ENCODE data around the gene GSTP1. TPM values are rescaled to one million over a fixed set of nuclear protein-coding genes. Genes with fewer than 3 reads are reported as not detected.
A peak's percentile ranks its signal among the peaks of the same experiment; 100 is the strongest.
"Not testable (repeated sequence)": the region's sequence is repeated elsewhere in the genome, so short reads cannot be mapped to it uniquely, and the experiment has no call there.

The GSTP1 gene
- total RNA-seq, 1 donor from 2014 or later, result 293 TPM

DNA sequence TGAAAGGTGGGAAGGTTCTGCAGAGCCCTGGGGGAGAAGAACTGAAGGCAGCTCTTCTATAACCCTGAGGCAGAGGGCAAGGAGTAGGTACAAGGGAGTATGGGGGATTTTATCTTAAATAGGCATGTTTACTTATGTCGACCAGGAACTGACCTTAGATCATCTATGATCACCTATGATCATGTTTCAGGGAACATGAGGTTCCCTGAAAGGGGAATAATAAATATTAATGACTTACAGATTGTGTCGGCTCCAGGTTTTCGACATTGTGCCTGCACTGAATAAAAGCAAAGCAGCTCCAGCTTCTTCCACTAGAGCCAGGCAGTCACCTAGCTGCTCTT is 9.9 kb downstream of the GSTP1 start:
- Histone ChIP-seq H3K36me3 (ENCODE audit: control insufficient read depth in 3 of 3, insufficient read depth in 3 of 3, low read length in 3 of 3) (peaks cover 0 to 3% (median 0%) of the 10 kb centered on the region in 3 donors), H3K4me3 (ENCODE audit: low read length in 3 of 3) (no peak overlapping the region), H3K9me3 (ENCODE audit: control insufficient read depth in 3 of 3, low read length in 3 of 3) (no peaks in the 10 kb centered on the region), H3K27ac (ENCODE audit: low read depth, low read length) (no peak overlapping the region), H3K4me1 (ENCODE audit: control insufficient read depth in 3 of 3, insufficient read depth in 3 of 3, low read length in 3 of 3) (no peaks in the 10 kb centered on the region), H3K9ac (ENCODE audit: low read depth in 1 of 3, low read length in 3 of 3) (no peak overlapping the region), H3K27me3 (ENCODE audit: control insufficient read depth in 3 of 3, insufficient read depth in 3 of 3, low read length in 3 of 3) (no peaks in the 10 kb centered on the region)

- H3K9ac ChIP-seq (ENCODE audit: low read depth in 1 of 3, low read length in 3 of 3), result no peak overlapping the region
- no peaks in the 10 kb centered on the region for H3K4me1 ChIP-seq (ENCODE audit: control insufficient read depth in 3 of 3, insufficient read depth in 3 of 3, low read length in 3 of 3)
- H3K4me3 ChIP-seq (ENCODE audit: low read length in 3 of 3), result no peak overlapping the region
- H3K27ac ChIP-seq (ENCODE audit: low read depth, low read length), result no peak overlapping the region
- H3K27me3 ChIP-seq (ENCODE audit: control insufficient read depth in 3 of 3, insufficient read depth in 3 of 3, low read length in 3 of 3), result no peaks in the 10 kb centered on the region
- no peaks in the 10 kb centered on the region for H3K36me3 ChIP-seq (ENCODE audit: control insufficient read depth in 3 of 3, insufficient read depth in 3 of 3, low read length in 3 of 3)
- H3K9me3 ChIP-seq (ENCODE audit: control insufficient read depth in 3 of 3, low read length in 3 of 3), result no peaks in the 10 kb centered on the region
These were observed 10.9 kb downstream of the GSTP1 start for GRCh38 chr11:67594480-67594879.

DNA sequence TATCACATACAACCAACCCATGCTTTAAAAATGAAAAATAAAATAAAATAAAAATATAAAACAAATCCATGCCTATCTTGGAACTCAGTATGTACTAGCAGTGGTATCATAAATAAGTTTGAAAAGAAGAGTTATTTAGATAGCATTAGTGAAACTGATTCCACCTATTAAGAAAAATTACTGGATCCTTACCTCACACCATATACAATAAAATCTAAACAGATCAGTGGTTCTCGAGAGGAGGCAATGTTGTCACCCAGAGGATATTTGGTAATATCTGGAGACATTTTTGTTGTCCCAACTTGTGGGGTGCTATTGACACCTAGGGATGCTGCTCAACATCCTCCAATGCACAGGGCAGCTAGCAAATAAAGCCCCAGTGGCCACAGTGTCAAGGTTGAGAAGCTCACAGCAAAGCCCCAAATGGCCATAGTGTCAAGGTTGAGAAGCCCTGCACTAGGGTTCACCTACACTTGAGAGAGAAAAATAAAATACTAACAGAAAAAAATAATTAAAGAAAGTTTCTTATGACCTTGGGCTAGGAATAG is 13.2 kb downstream of the GSTP1 start:
- Histone ChIP-seq H3K36me3 (ENCODE audit: control insufficient read depth in 3 of 3, insufficient read depth in 3 of 3, low read length in 3 of 3) (no peaks in the 10 kb centered on the region), H3K9ac (ENCODE audit: low read depth in 1 of 3, low read length in 3 of 3) (no peak overlapping the region), H3K9me3 (ENCODE audit: control insufficient read depth in 3 of 3, low read length in 3 of 3) (no peaks in the 10 kb centered on the region), H3K27ac (ENCODE audit: low read depth, low read length) (no peak overlapping the region), H3K27me3 (ENCODE audit: control insufficient read depth in 3 of 3, insufficient read depth in 3 of 3, low read length in 3 of 3) (peaks cover 0 to 6% (median 3%) of the 10 kb centered on the region in 3 donors), H3K4me1 (ENCODE audit: control insufficient read depth in 3 of 3, insufficient read depth in 3 of 3, low read length in 3 of 3) (no peaks in the 10 kb centered on the region), H3K4me3 (ENCODE audit: low read length in 3 of 3) (no peak overlapping the region)

- H3K36me3 ChIP-seq (ENCODE audit: control insufficient read depth in 3 of 3, insufficient read depth in 3 of 3, low read length in 3 of 3); H3K27me3 ChIP-seq (ENCODE audit: control insufficient read depth in 3 of 3, insufficient read depth in 3 of 3, low read length in 3 of 3); H3K27ac ChIP-seq (ENCODE audit: low read depth, low read length); H3K9ac ChIP-seq (ENCODE audit: low read depth in 1 of 3, low read length in 3 of 3); H3K9me3 ChIP-seq (ENCODE audit: control insufficient read depth in 3 of 3, low read length in 3 of 3); H3K4me1 ChIP-seq (ENCODE audit: control insufficient read depth in 3 of 3, insufficient read depth in 3 of 3, low read length in 3 of 3); H3K4me3 ChIP-seq (ENCODE audit: low read length in 3 of 3): not testable (repeated sequence)
These were observed 13.8 kb downstream of the GSTP1 start for GRCh38 chr11:67597458-67597857.

DNA sequence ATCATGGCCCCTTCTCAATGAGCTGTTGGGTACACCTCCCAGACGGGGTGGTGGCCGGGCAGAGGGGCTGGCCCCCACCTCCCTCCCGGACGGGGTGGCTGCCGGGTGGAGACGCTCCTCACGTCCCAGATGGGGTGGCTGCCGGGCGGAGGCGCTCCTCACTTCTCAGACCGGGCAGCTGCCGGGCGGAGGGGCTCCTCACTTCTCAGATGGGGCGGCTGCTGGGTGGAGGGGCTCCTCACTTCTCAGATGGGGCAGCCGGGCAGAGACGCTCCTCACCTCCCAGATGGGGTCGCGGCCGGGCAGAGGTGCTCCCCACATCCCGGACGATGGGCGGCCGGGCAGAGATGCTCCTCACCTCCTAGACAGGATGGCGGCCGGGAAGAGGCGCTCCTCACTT is 14.4 kb downstream of the GSTP1 start:
- H3K9me3 ChIP-seq (ENCODE audit: control insufficient read depth in 3 of 3, low read length in 3 of 3); H3K4me3 ChIP-seq (ENCODE audit: low read length in 3 of 3); H3K4me1 ChIP-seq (ENCODE audit: control insufficient read depth in 3 of 3, insufficient read depth in 3 of 3, low read length in 3 of 3); H3K36me3 ChIP-seq (ENCODE audit: control insufficient read depth in 3 of 3, insufficient read depth in 3 of 3, low read length in 3 of 3); H3K27ac ChIP-seq (ENCODE audit: low read depth, low read length); H3K27me3 ChIP-seq (ENCODE audit: control insufficient read depth in 3 of 3, insufficient read depth in 3 of 3, low read length in 3 of 3); H3K9ac ChIP-seq (ENCODE audit: low read depth in 1 of 3, low read length in 3 of 3): not testable (repeated sequence)

GRCh38 chr11:67599149-67599548 is 15.5 kb downstream of the GSTP1 start:
- H3K4me1 ChIP-seq (ENCODE audit: control insufficient read depth in 3 of 3, insufficient read depth in 3 of 3, low read length in 3 of 3), result no peaks in the 10 kb centered on the region
- H3K9me3 ChIP-seq (ENCODE audit: control insufficient read depth in 3 of 3, low read length in 3 of 3), result no peaks in the 10 kb centered on the region
- no peak overlapping the region for H3K27ac ChIP-seq (ENCODE audit: low read depth, low read length)
- no peak overlapping the region for H3K9ac ChIP-seq (ENCODE audit: low read depth in 1 of 3, low read length in 3 of 3)
- no peak overlapping the region for H3K4me3 ChIP-seq (ENCODE audit: low read length in 3 of 3)
- peaks cover 0 to 6% (median 3%) of the 10 kb centered on the region in 3 donors for H3K27me3 ChIP-seq (ENCODE audit: control insufficient read depth in 3 of 3, insufficient read depth in 3 of 3, low read length in 3 of 3)
- H3K36me3 ChIP-seq (ENCODE audit: control insufficient read depth in 3 of 3, insufficient read depth in 3 of 3, low read length in 3 of 3), result no peaks in the 10 kb centered on the region

DNA sequence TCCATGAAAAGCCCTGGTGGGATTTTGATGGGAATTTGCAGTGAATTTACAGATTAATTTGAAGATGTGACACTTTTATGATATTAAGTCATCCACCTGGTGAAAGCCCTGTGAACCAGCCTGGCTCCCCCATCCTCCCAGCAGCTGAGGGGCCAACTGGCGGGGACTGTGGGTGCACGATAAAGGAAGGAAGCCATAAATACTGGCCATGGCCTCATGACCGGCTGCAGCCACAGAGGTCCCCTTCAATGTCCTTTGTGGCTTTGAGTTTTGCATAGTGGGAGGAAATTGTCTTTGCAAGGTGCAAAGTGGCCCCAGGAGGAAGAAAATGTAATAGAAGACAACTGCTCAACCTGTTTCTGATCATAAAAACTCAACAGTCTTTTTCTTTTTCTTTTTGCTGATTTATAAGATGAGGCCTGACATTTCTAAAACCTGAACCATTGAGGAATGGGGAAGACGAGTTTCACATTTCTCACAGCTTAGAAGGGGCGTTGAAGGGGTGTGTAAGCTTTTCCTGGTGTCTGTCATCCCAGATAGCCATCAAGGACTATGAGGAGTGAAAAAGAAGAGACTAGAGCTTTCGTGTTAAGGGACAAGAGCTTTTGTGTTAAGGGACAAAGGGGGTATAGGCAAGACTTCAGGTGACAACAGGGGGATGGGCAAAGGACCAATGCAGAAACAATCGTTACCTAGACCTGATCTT is 16.9 kb downstream of the GSTP1 start:
- no peak overlapping the region for H3K9ac ChIP-seq (ENCODE audit: low read depth in 1 of 3, low read length in 3 of 3)
- H3K27me3 ChIP-seq (ENCODE audit: control insufficient read depth in 3 of 3, insufficient read depth in 3 of 3, low read length in 3 of 3), result peaks cover 0 to 6% (median 3%) of the 10 kb centered on the region in 3 donors
- peaks cover 0 to 10% (median 4%) of the 10 kb centered on the region in 3 donors for H3K4me1 ChIP-seq (ENCODE audit: control insufficient read depth in 3 of 3, insufficient read depth in 3 of 3, low read length in 3 of 3)
- no peak overlapping the region for H3K4me3 ChIP-seq (ENCODE audit: low read length in 3 of 3)
- no peaks in the 10 kb centered on the region for H3K36me3 ChIP-seq (ENCODE audit: control insufficient read depth in 3 of 3, insufficient read depth in 3 of 3, low read length in 3 of 3)
- H3K9me3 ChIP-seq (ENCODE audit: control insufficient read depth in 3 of 3, low read length in 3 of 3), result no peaks in the 10 kb centered on the region
- no peak overlapping the region for H3K27ac ChIP-seq (ENCODE audit: low read depth, low read length)

DNA sequence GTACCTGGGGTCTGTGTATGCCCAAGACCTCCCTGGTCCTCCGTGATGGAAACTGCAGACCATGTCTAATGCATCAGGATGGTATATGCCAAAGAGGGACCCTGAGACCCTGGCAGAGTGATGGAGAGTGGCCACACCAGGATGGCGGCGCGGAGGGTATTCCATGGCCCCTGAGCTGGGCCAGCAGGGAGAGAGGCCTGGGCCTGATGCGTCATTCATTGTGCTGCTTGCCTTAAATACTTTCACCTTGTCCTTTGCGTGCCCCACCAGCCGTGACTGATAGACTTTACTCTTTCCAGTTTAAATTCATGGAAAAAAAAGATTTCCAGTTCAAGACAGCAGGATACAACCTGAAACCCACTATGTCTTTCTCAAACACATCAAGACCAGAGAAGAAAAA is 17.5 kb downstream of the GSTP1 start:
- Histone ChIP-seq H3K4me1 (ENCODE audit: control insufficient read depth in 3 of 3, insufficient read depth in 3 of 3, low read length in 3 of 3) (peaks cover 4 to 16% (median 10%) of the 10 kb centered on the region in 3 donors), H3K36me3 (ENCODE audit: control insufficient read depth in 3 of 3, insufficient read depth in 3 of 3, low read length in 3 of 3) (no peaks in the 10 kb centered on the region), H3K27ac (ENCODE audit: low read depth, low read length) (no peak overlapping the region), H3K9me3 (ENCODE audit: control insufficient read depth in 3 of 3, low read length in 3 of 3) (no peaks in the 10 kb centered on the region), H3K27me3 (ENCODE audit: control insufficient read depth in 3 of 3, insufficient read depth in 3 of 3, low read length in 3 of 3) (peaks cover 0 to 6% (median 3%) of the 10 kb centered on the region in 3 donors), H3K9ac (ENCODE audit: low read depth in 1 of 3, low read length in 3 of 3) (no peak overlapping the region), H3K4me3 (ENCODE audit: low read length in 3 of 3) (no peak overlapping the region)

GRCh38 chr11:67604119-67604518 is 20.5 kb downstream of the GSTP1 start:
- not testable (repeated sequence) for H3K9me3 ChIP-seq (ENCODE audit: control insufficient read depth in 3 of 3, low read length in 3 of 3); H3K4me3 ChIP-seq (ENCODE audit: low read length in 3 of 3); H3K27me3 ChIP-seq (ENCODE audit: control insufficient read depth in 3 of 3, insufficient read depth in 3 of 3, low read length in 3 of 3); H3K9ac ChIP-seq (ENCODE audit: low read depth in 1 of 3, low read length in 3 of 3); H3K27ac ChIP-seq (ENCODE audit: low read depth, low read length)
- Histone ChIP-seq H3K4me1 (ENCODE audit: control insufficient read depth in 3 of 3, insufficient read depth in 3 of 3, low read length in 3 of 3) (peaks cover 24 to 35% (median 29%) of the 10 kb centered on the region in 3 donors), H3K36me3 (ENCODE audit: control insufficient read depth in 3 of 3, insufficient read depth in 3 of 3, low read length in 3 of 3) (peaks cover 9 to 11% (median 10%) of the 10 kb centered on the region in 3 donors)

DNA sequence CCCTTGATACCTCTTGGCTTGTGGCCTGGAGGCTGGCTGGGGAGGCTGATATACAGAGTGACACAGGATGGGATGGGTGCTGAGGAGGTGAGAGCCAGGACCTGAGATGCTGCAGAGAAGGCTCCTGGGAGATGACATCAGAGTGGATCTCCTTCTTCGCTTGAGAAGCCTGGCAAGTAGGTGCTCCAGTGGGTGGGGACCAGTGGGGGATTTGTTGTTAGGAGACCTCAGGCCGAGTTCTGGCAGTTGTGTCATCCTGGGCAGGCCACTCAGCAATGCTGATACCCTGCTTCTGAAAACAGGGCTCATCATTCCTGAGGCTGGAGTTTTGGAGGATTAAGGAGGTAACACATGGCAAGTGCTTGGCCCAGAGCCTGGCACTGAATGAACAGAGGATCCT is 21.2 kb downstream of the GSTP1 start:
- peaks cover 0 to 6% (median 3%) of the 10 kb centered on the region in 3 donors for H3K27me3 ChIP-seq (ENCODE audit: control insufficient read depth in 3 of 3, insufficient read depth in 3 of 3, low read length in 3 of 3)
- H3K27ac ChIP-seq (ENCODE audit: low read depth, low read length), result no peak overlapping the region

More for the DNA sequence above, 21.2 kb downstream of the GSTP1 start:
- Histone ChIP-seq H3K36me3 (ENCODE audit: control insufficient read depth in 3 of 3, insufficient read depth in 3 of 3, low read length in 3 of 3) (peaks cover 15 to 17% (median 15%) of the 10 kb centered on the region in 3 donors), H3K9ac (ENCODE audit: low read depth in 1 of 3, low read length in 3 of 3) (peak overlapping the region in 1 of 3 donors; percentile 45), H3K9me3 (ENCODE audit: control insufficient read depth in 3 of 3, low read length in 3 of 3) (no peaks in the 10 kb centered on the region), H3K4me3 (ENCODE audit: low read length in 3 of 3) (no peak overlapping the region), H3K4me1 (ENCODE audit: control insufficient read depth in 3 of 3, insufficient read depth in 3 of 3, low read length in 3 of 3) (peaks cover 26 to 35% (median 29%) of the 10 kb centered on the region in 3 donors)

Data from skeletal muscle tissue (tissue), 4 donors.